Right renal cortex interstitium (tissue), 3 donors: ENCODE results near the gene PAOX. TPM values are rescaled to one million over a fixed set of nuclear protein-coding genes. Genes with fewer than 3 reads are reported as not detected.

Experiments used
- DNase-seq, 3 donors: peaks; one replicate each; pipeline ENCODE4 v3.0.0-alpha.2; 2013; ENCODE audit warnings: low read depth in 3 of 3, low spot score in 2 of 3
- polyA plus RNA-seq, 3 donors: library from polyadenylated mRNA; unstranded; fragments of 120-200 nt; gene quantifications; one replicate each; pipeline ENCODE4 v1.2.1, GENCODE V29; 2013; ENCODE audit not compliant: insufficient read length in 3 of 3

Gene PAOX
- polyA plus RNA-seq, 3 donors, result 3.8 to 6.2 (median 4.2) TPM

DNA sequence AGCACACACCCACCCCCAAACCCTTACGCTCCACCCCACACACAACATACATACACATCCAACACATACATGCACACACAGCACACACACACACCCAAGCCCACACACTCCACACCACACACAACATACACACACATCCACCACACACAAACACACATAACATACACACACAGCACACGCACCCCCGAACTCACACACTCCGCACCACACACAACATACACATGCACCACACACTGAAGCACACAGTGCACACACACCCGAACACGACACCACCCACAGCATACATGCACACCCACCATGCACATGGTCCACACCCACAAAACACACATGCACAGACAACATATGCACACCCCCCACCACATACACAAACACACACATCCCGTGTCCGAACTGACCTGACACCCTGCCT is 29.9 kb upstream of the PAOX start:
- no peak for DNase-seq

DNA sequence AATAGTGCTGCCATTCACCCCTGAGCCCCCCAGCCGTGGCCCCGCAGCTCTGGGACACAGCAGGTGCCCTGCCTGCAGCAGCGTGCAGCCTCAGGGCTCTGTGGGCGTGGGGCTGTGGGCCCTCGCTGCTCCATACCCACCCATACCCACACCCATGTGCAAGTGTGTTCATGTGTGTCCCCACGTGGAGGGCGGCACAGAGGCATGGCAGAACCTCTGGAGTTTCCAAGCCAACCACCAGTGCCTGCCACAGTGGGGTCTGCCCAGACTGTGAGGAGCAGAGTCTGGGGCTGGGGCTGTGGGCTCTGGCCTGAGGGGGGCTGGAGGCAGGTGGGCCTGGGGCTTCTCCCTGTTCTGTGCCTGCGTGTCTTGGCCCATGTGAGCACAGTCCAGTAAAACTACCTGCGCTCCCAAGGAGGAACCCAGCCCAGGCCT is 29.5 kb upstream of the PAOX start:
- DNase-seq, result no peak

DNA sequence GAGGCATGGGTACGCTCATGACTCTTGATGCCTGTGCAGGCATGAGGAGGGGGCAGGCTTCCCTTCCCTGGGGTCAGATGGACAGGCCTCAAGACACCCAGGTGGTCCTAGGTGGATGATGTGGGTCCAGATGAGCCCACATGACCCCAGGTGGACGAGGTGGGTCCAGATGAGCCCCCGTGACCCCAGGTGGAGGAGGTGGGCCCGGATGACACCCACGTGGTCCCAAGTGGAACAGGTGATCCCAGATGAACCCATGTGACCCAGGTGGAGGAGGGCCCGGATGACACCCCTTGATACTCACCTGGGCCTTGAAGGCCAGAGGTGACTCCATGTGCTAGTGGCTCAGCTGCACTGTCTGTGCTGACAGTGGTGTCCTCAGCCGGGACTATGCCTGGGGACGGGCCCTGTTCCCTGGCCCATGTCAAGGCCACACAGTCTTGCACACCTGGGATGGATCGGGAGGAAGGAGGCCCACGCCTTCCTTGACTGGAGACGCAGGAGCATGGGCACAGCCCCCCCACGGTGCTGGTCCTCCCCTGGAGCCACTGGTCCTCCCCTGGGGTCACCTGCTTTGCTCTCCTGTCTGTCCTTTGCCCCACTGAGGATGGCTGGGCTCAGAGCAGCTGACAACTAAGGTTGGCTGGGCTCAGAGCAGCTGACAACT is 28.6 kb upstream of the PAOX start:
- no peak for DNase-seq

DNA sequence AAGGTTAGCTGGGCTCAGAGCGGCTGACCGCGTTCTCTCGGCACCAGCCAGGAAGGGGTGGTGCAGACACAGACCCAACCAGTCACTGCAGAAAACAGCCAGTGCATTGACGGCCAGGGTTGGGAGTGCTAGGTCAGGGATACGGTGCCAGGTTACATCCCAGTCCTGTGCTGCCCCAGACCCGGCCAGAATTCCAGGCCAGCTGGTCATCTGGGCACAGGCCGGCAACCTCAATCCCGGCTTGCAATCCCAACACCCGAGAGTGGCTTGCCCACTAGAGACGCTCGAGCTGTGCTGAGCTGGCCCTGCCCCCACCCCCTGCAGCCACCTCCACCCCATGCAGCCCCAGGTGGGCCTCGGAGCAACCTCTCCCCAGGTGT is 28.1 kb upstream of the PAOX start:
- no peak for DNase-seq

DNA sequence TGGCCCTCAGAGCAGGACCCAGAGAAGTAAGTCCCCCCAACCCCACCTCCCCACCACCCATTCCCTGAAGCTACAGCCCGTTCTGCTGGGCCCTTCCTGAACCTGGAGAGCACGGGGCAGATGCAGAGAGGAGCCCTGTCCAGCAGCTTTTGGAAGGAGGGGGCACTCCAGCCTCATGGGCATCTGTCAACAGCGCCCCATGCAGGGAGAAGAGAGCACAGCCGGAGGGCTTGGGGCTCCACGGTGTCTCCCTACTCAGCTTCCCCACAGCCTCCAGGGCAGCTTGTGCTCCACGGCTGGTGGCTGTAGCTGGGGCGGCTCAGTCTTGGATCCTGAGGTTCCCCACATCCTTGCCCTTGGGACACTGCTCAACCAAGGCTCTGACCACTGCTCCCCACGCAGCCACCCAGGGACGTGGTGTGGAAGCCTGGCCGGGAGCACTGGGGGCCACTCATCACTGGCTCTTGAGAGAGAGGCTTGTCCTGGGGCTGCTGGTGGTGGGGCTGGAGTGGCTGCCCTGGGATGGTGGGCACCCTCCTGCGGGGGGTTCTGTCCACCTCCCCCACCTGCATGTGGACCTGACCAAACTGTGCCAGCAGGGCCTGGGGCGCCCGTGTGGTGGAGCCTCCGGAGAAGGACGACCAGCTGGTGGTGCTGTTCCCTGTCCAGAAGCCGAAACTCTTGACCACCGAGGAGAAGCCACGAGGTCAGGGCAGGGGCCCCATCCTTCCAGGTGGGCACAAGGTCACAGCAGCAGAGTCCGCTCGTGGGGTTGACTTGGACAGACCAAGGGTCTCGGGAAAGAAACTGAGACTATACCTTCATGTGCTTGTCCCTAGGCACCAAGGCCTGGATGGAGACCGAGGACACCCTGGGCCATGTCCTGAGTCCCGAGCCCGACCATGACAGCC is 27.4 kb upstream of the PAOX start:
- DNase-seq, result no peak

DNA sequence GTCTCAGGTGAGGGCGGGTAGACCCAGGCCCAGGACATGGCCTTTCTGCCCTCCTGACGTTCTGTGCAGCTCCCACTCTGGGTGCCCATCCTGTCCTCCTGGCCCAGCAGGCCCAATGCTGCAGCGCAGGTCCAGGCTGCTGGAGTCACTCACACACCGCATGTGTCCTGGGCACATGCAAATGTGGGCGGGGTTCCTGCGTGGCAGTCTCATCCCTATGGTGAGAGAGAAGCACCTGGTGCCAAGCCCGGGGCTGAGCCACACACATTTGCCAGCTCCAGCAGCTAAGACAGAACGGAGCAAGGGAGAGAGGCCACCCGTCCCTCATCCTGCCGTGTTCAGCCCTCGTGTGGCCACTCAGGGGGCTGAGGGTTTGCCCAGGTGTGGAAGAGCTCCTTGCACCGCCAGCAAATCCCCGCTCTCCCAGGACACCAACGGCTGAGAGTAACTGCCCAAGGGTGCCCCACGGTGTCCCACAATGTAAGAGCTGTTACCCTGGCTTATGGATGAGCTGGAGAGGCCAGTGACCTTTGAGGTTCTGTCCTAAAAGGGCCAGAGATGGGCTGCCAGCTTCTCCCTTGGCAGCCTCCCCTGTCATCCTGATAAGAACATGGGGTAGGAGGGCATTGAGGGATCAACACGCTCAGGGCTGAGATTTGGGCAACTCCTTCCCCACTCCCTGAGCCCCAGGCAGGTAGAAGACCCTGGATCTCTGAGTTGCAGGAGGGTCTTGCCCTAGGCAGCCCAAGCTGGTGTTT is 25.7 kb upstream of the PAOX start:
- DNase-seq, result no peak

DNA sequence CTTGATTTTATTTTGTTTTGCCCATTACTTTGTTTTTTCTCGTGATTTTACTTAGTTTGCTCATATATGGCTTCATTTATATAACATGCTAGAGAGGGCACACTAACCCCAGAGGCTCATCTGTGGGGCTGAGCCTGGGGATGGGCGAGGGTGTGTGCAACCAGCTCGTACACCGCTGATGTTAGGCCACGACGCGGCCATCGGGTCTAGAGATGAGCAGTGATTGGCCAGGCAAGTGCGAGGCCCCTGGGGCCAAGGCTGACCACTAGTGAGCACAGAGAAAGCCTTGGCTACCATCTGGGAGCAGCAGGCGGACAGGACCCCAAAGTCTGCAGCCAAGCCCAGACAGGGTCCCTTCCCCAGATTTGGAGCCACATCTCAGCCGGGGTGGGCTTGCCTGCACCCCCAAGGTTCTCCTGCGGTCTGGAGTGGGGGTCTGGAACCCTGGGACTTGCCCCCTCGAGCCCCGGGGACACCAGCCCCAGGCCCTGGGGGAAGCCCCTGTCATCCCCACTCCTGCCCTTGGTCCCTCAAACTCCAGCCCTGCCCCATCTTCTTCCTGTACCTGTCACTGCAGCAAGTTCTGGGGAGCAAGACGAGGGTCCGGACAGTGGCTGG is 25.0 kb upstream of the PAOX start:
- no peak for DNase-seq

DNA sequence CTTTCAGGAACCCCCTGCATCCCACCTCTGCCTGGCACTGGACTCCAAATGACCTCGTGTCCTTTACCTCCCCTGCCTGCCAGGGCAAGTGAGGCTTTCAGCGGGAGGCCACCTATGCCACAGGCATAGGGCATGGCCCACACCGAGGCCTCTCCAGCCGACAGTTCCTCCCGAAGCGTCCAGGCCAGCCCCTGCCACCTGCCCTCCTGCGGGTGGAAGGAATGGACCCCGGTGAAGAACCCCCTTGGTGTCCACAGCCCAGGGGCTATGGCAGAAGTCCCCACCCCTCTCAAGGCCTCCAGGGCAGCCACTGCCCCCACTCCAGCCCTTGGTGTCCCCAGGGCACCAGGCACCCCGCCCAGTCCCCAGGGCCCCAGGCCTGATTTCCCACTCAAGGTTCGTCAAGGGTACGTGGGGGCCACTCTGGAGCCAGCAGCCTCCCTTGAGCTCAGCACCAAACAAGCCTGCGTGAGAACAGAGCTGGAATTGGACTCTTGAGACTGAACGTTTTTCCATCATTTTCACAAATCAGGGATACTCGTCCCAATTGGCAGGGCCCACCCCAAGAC is 24.3 kb upstream of the PAOX start:
- DNase-seq, result no peak

DNA sequence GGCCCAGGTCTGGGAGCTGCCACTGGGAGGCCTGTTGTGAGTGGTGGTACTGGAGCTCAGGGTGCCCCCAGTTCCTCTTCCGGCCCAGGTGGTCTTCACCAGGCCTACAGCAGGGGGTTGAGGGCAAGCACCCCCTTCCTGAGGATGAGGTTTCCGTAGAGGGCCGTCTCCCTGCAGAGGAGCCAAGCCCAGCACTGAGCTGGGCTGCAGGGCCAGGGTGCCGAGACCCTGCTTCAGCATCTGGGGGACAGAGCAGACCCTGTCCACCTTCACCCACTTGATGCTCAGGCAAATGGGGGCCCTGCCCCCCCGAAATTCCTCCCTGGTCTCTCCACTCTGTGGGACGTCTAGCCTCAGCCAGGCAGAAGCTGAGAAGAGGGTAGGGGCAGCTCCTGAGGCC is 23.8 kb upstream of the PAOX start:
- DNase-seq, result no peak

DNA sequence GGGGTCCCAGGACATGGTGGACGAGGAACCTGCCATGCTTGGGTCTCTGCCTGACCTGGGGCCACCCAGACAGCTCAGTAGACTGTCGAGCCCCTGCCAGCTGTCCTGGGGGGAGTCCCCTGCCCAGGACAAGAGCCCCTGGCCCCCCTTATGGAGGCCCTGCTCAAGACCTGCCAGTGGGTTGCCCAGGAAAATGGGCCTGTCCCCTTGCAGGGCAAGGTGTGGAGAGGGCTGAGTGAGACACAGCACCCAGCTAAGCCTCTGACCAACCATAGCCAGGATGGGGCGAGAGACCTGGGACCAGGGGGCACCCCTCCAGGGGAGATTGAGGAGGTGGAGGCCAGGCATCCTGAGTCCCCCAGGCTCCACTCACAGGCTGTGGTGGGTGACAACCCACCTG is 23.1 kb upstream of the PAOX start:
- DNase-seq, result no peak

DNA sequence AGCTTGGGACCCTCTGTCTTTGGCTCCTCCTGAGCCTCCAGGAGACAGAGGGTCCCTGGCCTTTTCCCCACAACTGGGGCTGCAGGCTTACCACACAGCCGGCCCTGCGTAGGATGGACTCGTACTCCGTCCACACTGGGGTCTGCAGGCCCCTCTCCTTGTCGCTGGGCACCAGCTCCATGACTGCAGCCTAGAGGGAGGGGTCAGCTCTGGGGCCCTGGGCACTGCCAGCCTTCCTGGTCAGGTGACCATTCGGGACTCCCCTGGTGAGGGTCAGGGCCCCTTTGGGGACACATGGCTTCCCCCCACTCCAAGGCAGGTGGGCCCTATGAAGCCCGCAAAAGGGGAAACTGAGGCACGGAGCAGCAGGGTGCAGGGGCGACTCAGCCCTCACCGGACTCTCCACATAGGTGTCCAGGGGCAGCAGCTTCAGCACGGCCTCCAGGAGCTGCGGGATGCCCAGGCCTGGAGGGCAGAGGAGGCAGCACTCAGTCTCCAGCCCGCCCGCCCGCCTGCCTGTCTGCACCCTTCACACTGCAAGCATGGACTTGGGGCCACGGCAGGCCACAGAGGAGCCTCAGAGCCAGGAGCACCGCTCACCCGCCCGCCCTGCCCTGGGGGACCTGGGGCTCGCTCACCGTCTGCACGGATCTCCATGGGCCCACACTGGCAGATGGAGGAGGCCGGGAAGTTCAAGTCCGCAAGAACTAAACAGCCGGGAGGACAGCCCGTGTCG is 22.3 kb upstream of the PAOX start:
- DNase-seq, result no peak

DNA sequence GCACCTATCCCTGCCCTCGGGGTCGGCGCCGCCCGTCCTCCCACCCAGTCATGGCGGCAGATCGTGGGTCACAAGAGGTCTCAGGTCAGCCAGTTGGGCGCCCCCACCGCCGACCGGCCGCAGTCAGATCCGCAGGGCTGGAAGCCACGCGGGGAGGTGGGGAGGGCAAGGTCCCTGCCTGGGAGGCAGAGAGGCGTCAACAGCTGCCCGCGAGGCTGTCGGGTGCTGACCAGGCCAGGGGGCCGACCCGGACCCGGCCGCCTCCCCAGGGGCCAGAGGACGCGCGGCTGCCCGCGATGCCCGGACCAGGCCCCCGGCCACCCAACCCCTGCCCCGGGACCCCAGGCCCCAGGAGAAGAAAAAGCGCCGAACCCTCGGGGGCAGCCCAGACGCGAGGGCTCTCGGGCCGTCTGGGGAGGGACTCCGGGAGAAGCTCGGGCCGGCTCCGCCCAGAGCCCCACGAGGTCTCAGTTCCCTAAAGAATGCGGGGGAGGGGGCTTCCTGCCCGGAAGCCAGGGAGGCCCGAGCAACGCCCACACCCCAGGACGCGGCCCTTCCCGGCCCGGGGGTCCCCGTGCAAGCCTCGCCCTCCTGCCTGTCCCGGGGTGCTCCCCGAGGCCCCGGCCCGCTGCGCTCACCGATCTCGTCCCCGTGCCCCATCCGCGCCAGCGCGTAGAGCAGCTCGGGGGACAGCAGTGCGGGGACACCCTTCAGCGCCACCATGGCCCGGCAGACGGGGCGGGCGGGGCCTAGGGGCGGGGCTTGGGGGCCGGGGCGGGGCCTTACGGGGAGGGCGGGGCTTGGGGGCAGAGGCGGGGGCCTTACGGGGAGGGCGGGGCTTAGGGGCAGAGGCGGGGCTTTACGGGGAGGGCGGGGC is 21.5 kb upstream of the PAOX start, which contains the start of gene FUOM:
TSS of gene FUOM (minus strand) at position 735 of the 877 bp plus-strand sequence. CDS start at position 723, 12 bp downstream.
- peak in 1 of 3 donors; percentile 71 for DNase-seq

DNA sequence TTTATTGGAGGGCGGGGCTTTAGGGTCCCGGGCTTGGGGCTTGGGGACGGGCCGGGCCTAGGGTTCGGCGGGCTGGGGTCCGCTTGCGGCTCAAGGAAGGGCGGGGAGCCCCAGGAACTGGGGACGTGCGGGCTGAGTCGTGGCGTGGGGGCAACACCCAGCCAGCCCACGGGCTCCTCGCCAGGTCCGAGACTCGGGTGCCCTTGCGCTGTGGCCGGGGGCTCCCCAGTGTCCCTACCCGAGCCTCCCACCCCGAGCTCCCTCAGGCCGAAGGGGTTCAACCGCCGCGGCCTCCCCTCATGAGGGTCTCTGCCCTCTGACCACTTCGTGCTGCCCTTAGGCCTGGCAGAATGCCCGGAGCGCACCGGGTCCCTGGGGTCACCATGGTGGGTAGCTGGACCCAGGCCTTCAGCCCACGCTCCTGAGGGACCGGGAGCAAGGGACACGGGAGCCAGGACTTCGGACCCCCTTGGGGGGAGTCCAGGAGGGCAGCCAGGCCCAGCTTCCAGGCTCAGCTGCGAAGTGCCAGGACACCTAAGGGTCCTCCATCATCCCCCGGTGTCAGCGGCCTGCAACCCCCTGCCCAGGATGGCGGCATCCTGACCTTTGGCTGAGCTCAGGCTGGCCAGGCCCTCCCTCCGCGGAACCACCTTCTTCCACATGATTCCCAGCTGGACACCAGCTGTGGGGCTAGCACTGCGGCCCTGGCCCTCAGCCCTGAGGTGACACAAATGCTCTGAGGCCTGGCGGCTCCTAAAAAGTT is 20.7 kb upstream of the PAOX start:
- no peak for DNase-seq

DNA sequence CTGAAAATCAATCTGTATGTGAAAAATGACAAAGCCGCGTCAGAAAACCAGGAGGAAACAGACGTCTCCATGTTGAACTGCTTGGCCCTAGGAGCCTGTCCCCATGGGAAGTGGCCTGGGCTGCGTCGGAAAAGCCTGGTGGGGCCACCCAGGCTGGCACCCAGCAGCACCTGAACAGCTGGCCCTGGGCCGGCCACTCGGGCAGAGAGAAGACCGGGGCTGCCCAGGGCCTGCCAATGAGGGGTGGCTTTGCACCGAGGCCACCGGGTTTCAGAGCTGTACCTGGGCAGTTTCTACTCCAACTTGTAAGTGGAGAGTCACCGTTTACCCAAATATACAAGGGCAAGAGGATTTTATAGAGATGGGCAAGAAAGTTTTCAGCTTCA is 20.1 kb upstream of the PAOX start:
- DNase-seq, result no peak

DNA sequence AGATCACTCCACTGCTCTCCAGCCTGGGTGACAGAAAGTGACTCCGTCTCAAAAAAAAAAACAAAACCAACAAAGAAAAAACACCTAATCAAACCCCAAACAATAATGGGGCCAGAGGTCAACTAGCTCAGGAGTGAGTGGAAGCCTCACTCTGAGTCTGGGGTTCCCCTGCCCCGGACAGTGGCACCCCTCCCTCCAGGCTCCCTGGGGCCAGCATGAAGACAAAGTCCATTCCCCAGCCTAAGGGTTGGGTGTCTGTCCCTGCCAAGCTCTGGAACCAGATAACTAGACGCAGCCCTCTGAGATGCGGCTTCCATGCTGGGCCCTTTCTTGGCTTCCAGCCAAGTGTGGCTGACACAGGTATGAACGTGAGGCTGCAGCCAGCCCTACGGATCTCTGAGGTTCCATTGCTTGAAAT is 19.5 kb upstream of the PAOX start:
- no peak for DNase-seq

DNA sequence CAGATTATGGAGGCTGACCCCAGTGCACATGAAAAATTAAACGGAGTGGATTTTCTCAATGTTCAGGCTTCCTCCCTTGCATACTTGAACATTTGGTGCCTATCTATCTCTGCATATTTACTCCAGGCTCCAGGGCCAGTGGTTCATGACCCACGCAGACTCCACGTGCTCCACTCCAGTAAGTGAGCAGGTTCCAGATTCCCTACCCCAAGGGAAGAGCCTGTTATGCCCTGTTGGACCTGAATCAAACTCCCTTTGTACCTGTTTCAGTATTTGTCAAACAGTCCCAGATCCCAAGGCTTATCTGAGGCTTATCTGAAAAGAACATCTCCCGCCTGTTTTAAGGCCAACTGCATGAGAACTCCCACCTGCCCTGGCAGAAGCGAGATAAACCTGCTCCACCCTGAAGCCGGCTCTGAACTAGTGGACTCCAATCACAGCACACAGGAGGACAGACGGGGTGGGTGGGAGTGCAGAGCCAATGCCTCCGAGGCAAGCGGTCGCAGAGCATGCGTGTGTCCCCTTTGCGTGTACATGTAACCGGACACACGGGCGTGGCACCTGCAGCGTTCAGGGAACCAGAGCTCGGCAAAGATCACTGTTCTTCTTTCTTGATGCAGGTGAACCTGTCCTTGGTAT is 19.0 kb upstream of the PAOX start:
- no peak for DNase-seq

DNA sequence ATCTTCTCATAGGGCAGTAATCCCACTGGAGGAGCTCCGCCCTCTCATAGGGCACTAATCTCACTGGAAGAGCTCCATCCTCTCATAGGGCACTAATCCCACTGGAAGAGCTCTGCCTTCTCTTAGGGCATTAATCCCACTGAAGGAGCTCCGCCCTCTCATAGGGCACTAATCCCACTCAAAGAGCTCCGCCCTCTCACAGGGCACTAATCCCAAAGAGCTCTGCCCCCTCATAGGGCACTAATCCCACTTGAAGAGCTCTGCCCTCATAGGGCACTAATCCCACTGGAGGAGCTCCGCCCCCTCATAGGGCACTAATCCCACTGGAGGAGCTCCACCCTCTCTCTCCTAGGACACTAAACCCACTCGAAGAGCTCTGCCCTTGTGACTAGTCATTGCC is 17.8 kb upstream of the PAOX start:
- no peak for DNase-seq
